Stimulated activated CD4-positive, alpha-beta T cell treated with anti-CD3 and anti-CD28 coated beads, Interleukin-1b, Interleukin-23, amount 100 ng/mL, for 4 hours (primary cell): ENCODE measurements around the gene WDR77.
A peak's percentile ranks its signal among the peaks of the same experiment; 100 is the strongest.

Experiments
- DNase-seq, 2 donors: peaks; one replicate each; pipeline ENCODE4 v3.0.0-alpha.2; 2020; ENCODE audit warnings: low read depth in 2 of 2

Gene WDR77

DNA sequence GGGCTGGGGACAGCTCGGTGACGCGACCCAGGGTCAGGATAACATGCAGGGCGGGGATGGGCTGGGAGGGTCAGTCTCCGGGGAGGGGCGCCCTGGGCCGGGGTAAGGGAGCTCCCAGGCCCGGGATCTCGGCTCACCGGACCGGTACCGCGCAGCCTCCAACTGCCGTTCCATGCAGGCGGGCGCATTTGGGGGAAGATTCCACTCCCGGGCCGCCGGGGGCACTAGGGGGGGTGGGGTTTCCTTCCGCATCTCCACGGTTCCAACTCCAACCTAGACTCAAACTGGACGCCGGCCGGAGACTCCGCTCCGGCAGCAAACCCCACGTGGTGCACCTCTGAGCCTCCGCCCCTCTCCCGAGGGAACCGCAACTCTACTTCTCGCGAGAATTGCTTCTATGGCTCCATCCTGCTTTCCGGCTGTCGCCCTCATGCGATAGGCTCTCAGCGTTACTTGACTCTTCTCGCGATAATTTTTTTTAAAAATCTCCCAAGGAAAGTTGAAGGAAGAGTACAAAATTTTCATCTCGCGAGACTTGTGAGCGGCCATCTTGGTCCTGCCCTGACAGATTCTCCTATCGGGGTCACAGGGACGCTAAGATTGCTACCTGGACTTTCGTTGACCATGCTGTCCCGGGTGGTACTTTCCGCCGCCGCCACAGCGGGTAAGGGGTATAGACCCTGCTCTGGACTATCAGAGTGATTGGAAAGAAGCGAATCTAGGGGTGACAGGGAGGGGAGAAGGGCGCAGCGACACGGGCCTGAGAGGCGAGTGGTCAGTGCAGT, at the start of gene WDR77, which contains the start of gene ATP5PB:
TSS of gene WDR77 (minus strand) at position 339 of the 785 bp plus-strand sequence. CDS start at position 252, 87 bp downstream.
TSS of gene ATP5PB (plus strand) at position 547 of the 785 bp plus-strand sequence. CDS start at position 625, 78 bp downstream.
- peak; percentile 71 to 81 for DNase-seq

GRCh38 chr1:111497592-111497991, 48.5 kb upstream of the WDR77 start:
- DNase-seq: no peak

DNA sequence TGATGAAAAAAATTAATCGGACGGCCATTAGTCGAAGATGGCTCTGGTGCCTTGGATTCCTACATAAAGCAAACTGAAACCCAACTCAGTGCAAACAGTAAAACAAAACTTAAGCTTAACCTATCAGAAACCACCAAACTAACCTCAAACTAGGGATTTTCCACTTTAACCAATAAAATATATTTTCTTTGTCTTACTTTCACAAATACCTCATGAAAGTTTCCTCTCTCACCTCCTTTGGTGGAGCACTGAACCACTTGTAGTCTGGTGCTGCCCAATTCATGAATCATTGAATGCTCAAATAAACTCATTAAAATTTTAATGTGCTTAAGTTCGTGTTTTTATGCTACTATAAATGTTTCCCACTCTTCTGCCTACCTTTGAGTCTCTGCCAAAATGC, 47.3 kb upstream of the WDR77 start:
- DNase-seq: no peak

- DNase-seq: no peak
Measured at GRCh38 chr1:111491070-111491469, 42.0 kb upstream of the WDR77 start.

DNA sequence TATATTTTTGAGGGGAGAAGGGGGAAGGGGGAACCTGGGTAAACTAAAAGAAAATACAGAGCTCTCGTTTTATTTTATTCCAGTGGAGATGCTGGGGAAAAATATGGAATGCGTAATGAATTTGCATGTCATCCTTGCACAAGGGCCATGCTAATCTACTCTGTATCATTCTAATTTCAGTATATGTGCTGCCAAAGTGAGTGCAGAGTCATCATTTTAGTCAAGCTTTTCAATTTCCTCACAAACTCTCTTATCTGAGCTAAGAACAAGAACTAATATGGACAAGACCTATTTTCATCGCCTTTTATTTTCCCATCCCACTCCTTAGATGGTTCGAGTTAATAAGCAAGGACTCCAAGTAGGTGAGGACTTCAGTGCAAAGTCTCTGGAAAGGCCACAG, 41.2 kb upstream of the WDR77 start:
- DNase-seq: no peak

GRCh38 chr1:111489604-111490003, 40.5 kb upstream of the WDR77 start:
- no peak for DNase-seq

DNA sequence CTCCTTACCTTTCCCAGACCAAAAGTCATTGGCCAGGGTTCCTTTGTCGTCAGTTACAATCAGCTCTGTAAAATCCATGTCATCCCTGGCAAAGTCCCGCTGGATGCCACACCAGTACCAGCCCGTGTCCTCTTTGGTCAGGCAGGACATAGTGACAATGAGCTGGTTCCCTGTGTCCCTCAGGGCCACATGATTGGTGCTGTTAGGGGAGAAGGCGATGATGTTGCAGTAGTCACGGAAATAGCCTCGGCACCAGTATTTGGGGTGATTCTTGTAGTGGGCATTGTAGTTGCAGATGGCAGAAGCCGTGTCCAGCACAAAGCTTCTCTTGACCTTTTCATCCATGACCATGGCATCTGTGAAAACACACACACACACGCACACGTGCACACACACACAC, 39.6 kb upstream of the WDR77 start:
- DNase-seq: no peak

- no peak for DNase-seq
Measured at GRCh38 chr1:111487133-111487532, 38.1 kb upstream of the WDR77 start.

DNA sequence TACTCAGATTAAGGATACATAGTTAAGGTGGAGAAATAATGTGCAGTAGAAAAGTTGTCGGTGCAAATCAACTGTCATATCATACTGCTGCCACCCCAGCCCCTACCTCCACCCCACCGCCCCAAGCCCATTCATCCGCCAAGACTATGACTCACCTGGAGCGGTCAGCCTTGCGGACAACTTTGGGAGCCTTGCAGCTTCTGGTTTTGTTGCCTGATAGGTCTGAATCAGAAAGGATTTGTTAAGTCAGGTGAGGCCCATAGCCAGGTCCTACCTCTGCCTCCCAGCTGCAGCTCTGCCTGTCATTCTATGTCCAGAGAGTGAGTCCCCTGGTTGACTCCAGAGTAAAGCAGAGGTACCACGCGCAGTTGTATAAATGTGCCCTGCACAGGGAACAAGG, 37.4 kb upstream of the WDR77 start:
- no peak for DNase-seq

DNA sequence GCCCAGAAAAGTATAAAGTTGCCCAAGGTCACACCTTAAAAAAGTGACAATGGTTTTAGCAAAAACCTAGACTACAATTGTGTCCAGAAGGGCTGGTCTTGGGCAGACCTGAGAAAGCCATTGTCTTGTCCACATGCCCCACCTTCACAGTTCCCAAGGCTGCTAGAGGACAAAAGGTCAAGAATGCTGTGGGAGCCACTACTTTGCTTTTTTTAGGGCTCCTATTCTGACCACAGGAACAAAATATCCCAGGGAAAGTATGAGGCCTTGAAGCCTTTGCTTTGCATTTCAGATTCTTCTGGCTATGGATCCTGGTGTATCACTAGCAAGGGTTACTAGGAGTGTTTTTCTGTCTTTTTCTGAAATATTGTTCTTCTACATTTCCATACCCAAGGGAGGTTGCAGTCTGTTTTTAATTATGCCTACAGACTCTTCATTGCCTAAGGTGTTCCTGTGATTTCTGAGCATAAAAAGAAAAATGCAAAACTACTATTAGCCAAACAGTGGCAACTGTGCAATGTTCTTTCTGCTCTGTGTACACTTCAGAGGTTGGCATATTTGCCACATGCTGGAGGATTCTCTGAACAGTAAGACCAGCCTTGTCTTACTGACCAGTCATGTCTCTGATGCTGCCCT, 35.5 kb upstream of the WDR77 start:
- no peak for DNase-seq

DNA sequence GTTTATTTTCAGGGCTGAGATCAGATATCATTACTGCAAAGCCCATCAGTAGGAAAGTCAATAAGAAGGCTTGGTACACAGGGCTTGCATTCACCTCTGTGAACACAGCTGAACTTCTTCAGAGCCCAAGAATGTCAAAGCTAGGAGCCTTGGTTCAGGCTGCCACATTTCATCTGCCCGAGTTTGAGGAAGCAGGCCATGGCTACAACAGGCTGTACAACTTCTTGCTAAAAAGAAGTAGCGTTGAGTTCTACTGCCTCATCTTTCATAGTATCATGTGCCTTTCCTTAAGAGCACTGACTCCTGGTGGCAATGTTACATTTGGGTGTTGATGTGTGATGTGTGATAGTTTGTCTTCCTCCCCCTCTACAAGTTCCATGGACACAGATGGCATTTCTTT, 34.8 kb upstream of the WDR77 start:
- no peak for DNase-seq

DNA sequence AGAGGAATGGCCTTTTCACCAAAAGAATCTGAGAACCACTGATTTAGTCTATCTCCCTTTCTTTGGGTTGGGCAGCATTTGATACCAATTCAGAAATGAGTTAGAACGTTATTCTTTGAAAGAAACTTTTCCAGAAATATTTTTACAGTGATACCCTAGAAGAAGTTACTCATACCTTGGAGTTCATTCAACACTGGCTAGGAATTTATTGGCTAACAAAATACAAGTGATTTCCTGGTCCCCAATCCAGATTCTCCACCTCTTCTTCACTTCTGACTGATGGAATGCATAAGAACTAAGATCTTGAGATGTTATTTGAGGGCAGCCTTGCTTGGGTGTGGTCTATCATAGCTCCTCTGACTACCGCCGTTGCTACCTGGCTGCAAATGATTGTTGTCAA, 34.1 kb upstream of the WDR77 start:
- DNase-seq: no peak

DNA sequence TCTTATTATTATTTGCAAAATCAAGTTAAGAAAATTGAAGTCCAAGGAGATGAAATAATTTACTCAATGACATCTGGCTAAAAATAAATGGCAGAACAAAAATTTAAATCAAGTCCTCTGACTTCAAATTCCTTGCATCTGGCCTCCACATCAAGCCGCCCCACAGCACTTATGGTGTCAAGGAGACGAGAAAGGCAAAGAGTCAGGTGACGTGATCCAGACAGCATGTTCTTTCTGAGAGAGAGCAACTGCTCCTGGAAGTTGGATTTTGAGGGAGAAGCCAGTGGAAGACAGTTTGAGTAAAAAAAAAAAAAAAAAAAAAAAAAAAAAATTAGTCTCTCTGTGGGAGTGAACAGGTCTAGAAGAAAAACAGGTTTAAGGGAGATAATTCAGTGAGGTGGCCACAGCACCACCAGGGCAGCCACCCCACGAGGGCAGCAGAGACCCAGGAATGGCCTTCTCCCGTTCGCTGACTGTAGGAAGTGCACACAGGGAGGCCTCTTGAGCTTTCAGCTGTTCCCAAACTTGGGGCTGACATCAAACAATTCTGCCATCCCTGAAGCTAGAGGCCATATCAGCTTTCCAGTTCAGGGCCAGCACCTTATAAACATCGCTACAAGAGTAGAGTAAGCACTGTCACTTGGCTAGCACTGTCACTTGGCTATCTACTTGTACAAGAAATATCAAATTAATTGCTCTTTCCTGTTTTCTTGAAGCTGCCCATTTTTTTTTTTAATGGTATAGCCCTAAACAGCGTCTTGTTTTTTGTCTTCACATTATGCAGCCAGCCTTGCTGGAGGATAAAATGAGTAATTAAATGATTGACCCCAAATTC, 32.5 kb upstream of the WDR77 start:
- DNase-seq: peak; percentile 36 to 40

DNA sequence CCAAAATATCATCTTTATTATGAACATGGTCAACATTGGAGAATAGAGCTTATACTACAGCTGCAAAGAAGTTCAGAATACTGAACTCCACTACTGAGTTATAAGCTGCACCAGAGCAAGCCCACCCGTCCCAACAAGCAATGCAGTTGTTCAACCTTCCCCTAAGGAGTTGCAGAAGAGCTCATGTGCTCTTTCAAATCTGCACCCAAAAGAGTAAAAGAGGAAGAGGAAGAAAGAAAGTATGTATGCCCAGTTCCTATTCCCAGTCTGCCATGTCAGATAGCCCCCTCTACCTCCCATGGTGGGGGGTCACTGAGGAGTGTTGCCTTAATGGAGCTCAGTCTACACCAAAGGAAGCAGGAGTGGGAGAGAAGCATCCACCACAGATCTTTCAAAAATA, 31.6 kb upstream of the WDR77 start:
- DNase-seq: no peak

GRCh38 chr1:111476761-111477309, 27.8 kb upstream of the WDR77 start:
- DNase-seq: no peak

DNA sequence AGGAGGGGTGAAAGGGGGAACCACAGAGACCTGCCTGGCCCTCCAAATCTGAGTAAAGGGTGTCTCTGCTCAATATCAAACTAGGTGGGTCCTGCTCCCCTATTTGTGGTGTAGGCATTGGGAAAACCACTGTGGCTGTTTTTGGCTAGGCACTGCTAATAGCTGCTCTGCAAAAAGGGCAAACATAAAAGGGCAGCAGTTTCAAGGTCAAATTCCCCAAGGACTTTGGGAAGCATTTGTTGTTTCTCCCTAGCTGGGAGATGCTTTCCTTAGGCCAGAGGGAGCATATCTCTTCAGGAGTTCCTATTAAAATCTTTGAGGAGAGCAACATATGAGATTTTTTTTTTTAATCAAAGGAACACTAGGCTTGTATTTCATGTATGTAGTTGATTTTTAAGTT, 27.2 kb upstream of the WDR77 start:
- no peak for DNase-seq

- no peak for DNase-seq
Measured at GRCh38 chr1:111475701-111476100, 26.6 kb upstream of the WDR77 start.

DNA sequence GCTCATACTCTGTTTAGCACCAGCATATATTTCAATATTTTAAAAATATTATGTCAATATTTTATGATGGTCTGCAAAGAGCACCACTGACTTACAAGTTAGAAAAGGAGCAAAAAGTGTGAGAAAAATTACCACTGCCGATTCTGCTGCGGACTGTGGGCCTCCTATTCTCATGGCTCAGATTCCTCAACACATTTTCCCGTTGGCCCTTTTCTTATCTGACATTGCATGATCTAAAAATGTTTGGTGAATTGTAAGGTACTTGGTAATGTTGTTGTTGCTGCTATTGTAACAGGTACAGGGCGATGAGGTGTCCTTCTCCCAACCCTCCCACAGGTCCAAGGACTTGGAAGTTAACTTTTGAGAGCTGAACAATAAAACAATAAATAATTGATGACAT, 25.5 kb upstream of the WDR77 start:
- no peak for DNase-seq

- DNase-seq: no peak
Measured at GRCh38 chr1:111474106-111474505, 25.1 kb upstream of the WDR77 start.

DNA sequence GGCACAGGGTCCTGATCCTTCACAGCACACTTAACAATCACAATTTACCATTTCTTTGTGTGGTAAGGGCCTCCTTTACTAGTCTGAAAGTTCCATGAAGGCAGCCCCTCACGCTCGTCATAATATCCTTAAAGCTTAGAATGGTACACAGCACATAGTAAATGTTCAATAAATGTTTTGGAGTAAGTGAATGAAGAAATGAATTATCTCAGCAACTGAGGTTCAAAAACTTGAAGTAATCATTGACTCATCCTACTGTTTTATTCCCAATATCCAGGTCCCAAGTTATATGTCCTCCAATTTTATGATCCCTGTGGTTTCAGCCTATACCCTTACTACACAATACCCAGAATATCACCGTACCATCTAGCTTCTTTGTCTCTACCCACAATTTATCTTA, 22.5 kb upstream of the WDR77 start:
- DNase-seq: no peak

GRCh38 chr1:111471012-111471411, 22.0 kb upstream of the WDR77 start:
- peak; percentile 27 to 43 for DNase-seq

DNA sequence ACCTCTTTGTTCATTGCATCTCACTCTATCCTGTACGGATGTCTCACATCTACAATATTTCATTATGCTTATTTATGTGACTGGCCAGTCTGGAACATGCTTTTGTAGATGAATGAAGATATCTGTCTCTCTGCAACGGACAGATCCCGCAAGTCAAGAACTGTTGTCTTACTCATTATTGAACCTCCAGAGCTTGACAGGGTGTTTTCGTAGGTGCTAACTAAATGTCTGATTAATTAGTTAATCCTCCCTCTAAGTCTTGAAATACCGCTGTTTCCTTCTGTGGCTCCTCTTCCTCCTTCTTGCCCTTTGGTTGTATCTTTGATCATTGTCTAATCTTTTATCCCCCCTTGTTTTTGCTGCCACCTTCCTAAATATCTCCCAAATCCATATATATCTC, 21.5 kb upstream of the WDR77 start:
- DNase-seq: no peak
